Loucy (cell line): ENCODE results near the gene EPHA6.

ENCODE experiments used
- H2AFZ ChIP-seq: fragments of 200-600 bp; sonication (generic); 2 replicates; pipeline ENCODE4 v1.6.0; 2016; ENCODE audit warnings: antibody characterized with exemption, mild to moderate bottlenecking, low read length, moderate library complexity
- H3F3A ChIP-seq: fragments of 200-600 bp; 2 replicates; pipeline ENCODE4 v1.6.0; 2016; ENCODE audit warnings: antibody characterized with exemption, low read depth, mild to moderate bottlenecking
- H3K27me3 ChIP-seq: fragments of 200-600 bp; sonication (generic); 2 replicates; pipeline ENCODE4 v1.6.1; 2014; ENCODE audit warnings: low read length, mild to moderate bottlenecking; ENCODE audit not compliant: insufficient read depth, poor library complexity, severe bottlenecking
- H3K36me3 ChIP-seq: fragments of 200-600 bp; sonication (generic); 2 replicates; pipeline ENCODE4 v1.6.1; 2016; ENCODE audit warnings: low read length; ENCODE audit not compliant: insufficient read depth
- H3K4me1 ChIP-seq: fragments of 200-600 bp; sonication (generic); 2 replicates; pipeline ENCODE4 v1.5.1; 2014; ENCODE audit warnings: low read length, mild to moderate bottlenecking; ENCODE audit not compliant: insufficient read depth, poor library complexity, severe bottlenecking
- H3K4me2 ChIP-seq: fragments of 200-600 bp; sonication (generic); 2 replicates; pipeline ENCODE4 v1.6.0; 2014; ENCODE audit warnings: antibody characterized with exemption, low read length, low read depth, mild to moderate bottlenecking; ENCODE audit not compliant: poor library complexity, severe bottlenecking
- H3K4me3 ChIP-seq: fragments of 200-600 bp; sonication (generic); 2 replicates; pipeline ENCODE4 v1.5.1; 2014; ENCODE audit warnings: low read length, mild to moderate bottlenecking, mixed read lengths; ENCODE audit not compliant: poor library complexity, severe bottlenecking
- H3K79me2 ChIP-seq: fragments of 200-600 bp; sonication (generic); 2 replicates; pipeline ENCODE4 v1.6.1; 2014; ENCODE audit warnings: low read length; ENCODE audit not compliant: insufficient read depth
- H3K9ac ChIP-seq: fragments of 200-600 bp; sonication (generic); 2 replicates; pipeline ENCODE4 v1.6.0; 2014; ENCODE audit warnings: mild to moderate bottlenecking, low read depth, low read length, moderate library complexity; ENCODE audit not compliant: poor library complexity, severe bottlenecking
- H3K9me2 ChIP-seq: fragments of 200-600 bp; sonication (generic); replicated peaks from 2 replicates; pipeline ENCODE4 v1.6.1; 2016; ENCODE audit warnings: low read depth, low read length, mixed read lengths
- H3K9me3 ChIP-seq: fragments of 200-600 bp; sonication (generic); 2 replicates; pipeline ENCODE4 v1.6.1; 2014; ENCODE audit warnings: mild to moderate bottlenecking, antibody characterized with exemption, low read length, low read depth; ENCODE audit not compliant: insufficient read depth
- H4K20me1 ChIP-seq: fragments of 200-600 bp; sonication (generic); 2 replicates; pipeline ENCODE4 v1.6.0; 2014; ENCODE audit warnings: antibody characterized with exemption, low read length, mild to moderate bottlenecking; ENCODE audit not compliant: insufficient read depth, poor library complexity, severe bottlenecking
- CTCF ChIP-seq: fragments of 200-600 bp; sonication (generic); conservative IDR thresholded peaks from 2 replicates; pipeline ENCODE4 v1.5.1; 2014; ENCODE audit warnings: mild to moderate bottlenecking, antibody characterized with exemption, low read length
- EZH2phosphoT487 ChIP-seq: fragments of 200-600 bp; IDR thresholded peaks from 2 replicates; pipeline ENCODE4 v1.6.1; 2018; ENCODE audit warnings: antibody characterized with exemption, mild to moderate bottlenecking, moderate library complexity, borderline replicate concordance

Gene EPHA6

GRCh38 chr3:97488741-97489140, 674.3 kb downstream of the EPHA6 start:
- Histone ChIP-seq H3K9ac (no peak overlapping the region), H3K79me2 (no peaks in the 10 kb centered on the region), H3K9me3 (no peaks in the 10 kb centered on the region), H4K20me1 (no peaks in the 10 kb centered on the region), H3K36me3 (no peaks in the 10 kb centered on the region), H2AFZ (no peak overlapping the region), H3K27me3 (no peaks in the 10 kb centered on the region), H3K9me2 (no peaks in the 10 kb centered on the region), H3K4me3 (no peak overlapping the region), H3K4me2 (no peak overlapping the region), H3F3A (no peaks in the 10 kb centered on the region), H3K4me1 (no peaks in the 10 kb centered on the region)
- TF ChIP-seq EZH2phosphoT487 (no peak), CTCF (no peak)

GRCh38 chr3:97495896-97496295, 681.5 kb downstream of the EPHA6 start:
- no peaks in the 10 kb centered on the region for H3K79me2 ChIP-seq
- H3K27me3 ChIP-seq, result no peaks in the 10 kb centered on the region
- no peak overlapping the region for H2AFZ ChIP-seq
- no peak overlapping the region for H3K4me3 ChIP-seq
- H3K9me3 ChIP-seq, result no peaks in the 10 kb centered on the region
- H4K20me1 ChIP-seq, result no peaks in the 10 kb centered on the region
- no peaks in the 10 kb centered on the region for H3K9me2 ChIP-seq
- no peak overlapping the region for H3K9ac ChIP-seq
- H3K4me2 ChIP-seq, result no peak overlapping the region
- H3K36me3 ChIP-seq, result no peaks in the 10 kb centered on the region
- no peaks in the 10 kb centered on the region for H3F3A ChIP-seq
- H3K4me1 ChIP-seq, result no peaks in the 10 kb centered on the region
- TF ChIP-seq EZH2phosphoT487, result no peak
- TF ChIP-seq CTCF, result no peak

GRCh38 chr3:97497138-97497537, 682.7 kb downstream of the EPHA6 start:
- no peak for TF ChIP-seq CTCF
- Histone ChIP-seq H3K79me2 (no peaks in the 10 kb centered on the region), H4K20me1 (no peaks in the 10 kb centered on the region), H3K9ac (no peak overlapping the region), H3K4me3 (no peak overlapping the region), H3F3A (no peaks in the 10 kb centered on the region), H3K27me3 (no peaks in the 10 kb centered on the region), H3K4me2 (no peak overlapping the region), H3K9me3 (no peaks in the 10 kb centered on the region), H3K9me2 (no peaks in the 10 kb centered on the region), H3K36me3 (no peaks in the 10 kb centered on the region), H2AFZ (no peak overlapping the region), H3K4me1 (no peaks in the 10 kb centered on the region)
